Measurements from ENCODE around the gene AGRN. TPM values are rescaled to one million over a fixed set of nuclear protein-coding genes. Genes with fewer than 3 reads are reported as not detected.
A peak's percentile ranks its signal among the peaks of the same experiment; 100 is the strongest.

The AGRN gene
- total RNA-seq, 1 experiment from 2014 or later = 446 TPM

- H3K36me3 Mint-ChIP-seq (ENCODE audit: insufficient read depth, unreplicated experiment) = peaks cover 53% of the 10 kb centered on the region
- no peaks in the 10 kb centered on the region for H3K9me3 Mint-ChIP-seq (ENCODE audit: low read depth, unreplicated experiment)
- no TSS peak for BruUV-seq (replicated peaks)
- peak overlapping the region; percentile 69 for H3K27ac Mint-ChIP-seq (ENCODE audit: unreplicated experiment)
- H3K4me1 Mint-ChIP-seq (ENCODE audit: low read depth, unreplicated experiment) = peaks cover 18% of the 10 kb centered on the region
- H3K4me3 Mint-ChIP-seq (ENCODE audit: low read depth, unreplicated experiment) = peak overlapping the region; percentile 73
- intact Hi-C loops (cut with micrococcal nuclease; ENCODE audit: unreplicated experiment) = loop anchor here (5.0 kb wide), 1 partner anchor 35 kb away; no protein-coding TSS in a partner anchor
- CTCF ChIA-PET = interaction anchor here (0.8 kb wide), 1 partner anchor 42 kb away, joined by 4 read pairs; no protein-coding TSS in a partner anchor
- H3K27me3 Mint-ChIP-seq (ENCODE audit: unreplicated experiment) = no peaks in the 10 kb centered on the region
- DNase-seq = peak; percentile 13
- TF ChIP-seq CTCF (IDR thresholded peaks at IDR 0.05; ENCODE audit: unreplicated experiment) = no peak
These were observed 2.5 kb downstream of the AGRN start for GRCh38 chr1:1022302-1023009.

- Mint-ChIP-seq H3K9me3 (ENCODE audit: low read depth, unreplicated experiment) (no peaks in the 10 kb centered on the region), H3K4me1 (ENCODE audit: low read depth, unreplicated experiment) (peaks cover 18% of the 10 kb centered on the region), H3K36me3 (ENCODE audit: insufficient read depth, unreplicated experiment) (peaks cover 53% of the 10 kb centered on the region), H3K27ac (ENCODE audit: unreplicated experiment) (peak overlapping the region; percentile 22), H3K27me3 (ENCODE audit: unreplicated experiment) (no peaks in the 10 kb centered on the region), H3K4me3 (ENCODE audit: low read depth, unreplicated experiment) (peak overlapping the region; percentile 73)
- DNase-seq = peak; percentile 33
- TF ChIP-seq CTCF (IDR thresholded peaks at IDR 0.05; ENCODE audit: unreplicated experiment) = no peak
- BruUV-seq (replicated peaks) = no TSS peak
- CTCF ChIA-PET = no interaction called here
- intact Hi-C loops (cut with micrococcal nuclease; ENCODE audit: unreplicated experiment) = loop anchor here (5.0 kb wide), 1 partner anchor 34 kb away; no protein-coding TSS in a partner anchor
These were observed 3.8 kb downstream of the AGRN start for GRCh38 chr1:1023700-1024099.

- Mint-ChIP-seq H3K4me1 (ENCODE audit: low read depth, unreplicated experiment) (peaks cover 18% of the 10 kb centered on the region), H3K27me3 (ENCODE audit: unreplicated experiment) (no peaks in the 10 kb centered on the region), H3K27ac (ENCODE audit: unreplicated experiment) (peak overlapping the region; percentile 54), H3K36me3 (ENCODE audit: insufficient read depth, unreplicated experiment) (peaks cover 49% of the 10 kb centered on the region), H3K9me3 (ENCODE audit: low read depth, unreplicated experiment) (no peaks in the 10 kb centered on the region), H3K4me3 (ENCODE audit: low read depth, unreplicated experiment) (peak overlapping the region; percentile 73)
- intact Hi-C loops (cut with micrococcal nuclease; ENCODE audit: unreplicated experiment) = loop anchor here (5.0 kb wide), 1 partner anchor 33 kb away; no protein-coding TSS in a partner anchor
- DNase-seq = no peak
- no TSS peak for BruUV-seq (replicated peaks)
- no peak for TF ChIP-seq CTCF (IDR thresholded peaks at IDR 0.05; ENCODE audit: unreplicated experiment)
- CTCF ChIA-PET = no interaction called here
These were observed 4.3 kb downstream of the AGRN start for GRCh38 chr1:1024149-1024770.

- intact Hi-C loops (cut with micrococcal nuclease; ENCODE audit: unreplicated experiment) = loop anchor here (5.0 kb wide), 1 partner anchor 32 kb away; no protein-coding TSS in a partner anchor
- DNase-seq = peak; percentile 89
- peak overlapping the region; percentile 54 for H3K27ac Mint-ChIP-seq (ENCODE audit: unreplicated experiment)
- peak overlapping the region; percentile 73 for H3K4me3 Mint-ChIP-seq (ENCODE audit: low read depth, unreplicated experiment)
- no TSS peak for BruUV-seq (replicated peaks)
- peaks cover 46% of the 10 kb centered on the region for H3K36me3 Mint-ChIP-seq (ENCODE audit: insufficient read depth, unreplicated experiment)
- CTCF ChIA-PET = no interaction called here
- TF ChIP-seq CTCF (IDR thresholded peaks at IDR 0.05; ENCODE audit: unreplicated experiment) = no peak
- no peaks in the 10 kb centered on the region for H3K9me3 Mint-ChIP-seq (ENCODE audit: low read depth, unreplicated experiment)
- H3K4me1 Mint-ChIP-seq (ENCODE audit: low read depth, unreplicated experiment) = peaks cover 18% of the 10 kb centered on the region
- no peaks in the 10 kb centered on the region for H3K27me3 Mint-ChIP-seq (ENCODE audit: unreplicated experiment)
These were observed 5.1 kb downstream of the AGRN start for GRCh38 chr1:1024771-1025699.
